ENCODE results near the gene CHODL.

DNA sequence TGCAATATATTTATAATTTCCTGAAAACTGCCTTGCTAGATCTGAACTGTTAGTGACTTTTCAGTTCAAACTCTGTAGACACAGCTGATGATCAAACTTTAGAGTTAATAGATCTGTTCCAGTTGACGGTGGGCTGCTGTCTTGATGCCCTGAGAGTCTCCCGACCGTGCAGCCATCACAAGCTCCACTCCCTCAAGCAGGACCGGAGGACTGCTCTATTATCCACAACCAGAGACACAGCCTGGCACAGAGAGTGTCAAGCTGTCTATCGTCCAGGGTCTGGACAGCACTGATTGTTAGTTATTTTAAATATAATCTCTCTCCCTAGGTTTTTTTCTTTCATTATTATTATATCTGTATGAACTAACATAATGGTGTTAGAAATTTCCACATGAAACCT is 8.0 kb downstream of the CHODL start:
- no peak for TF ChIP-seq POLR2A (IDR thresholded peaks at IDR 0.05)
- TF ChIP-seq, protein P1, sequence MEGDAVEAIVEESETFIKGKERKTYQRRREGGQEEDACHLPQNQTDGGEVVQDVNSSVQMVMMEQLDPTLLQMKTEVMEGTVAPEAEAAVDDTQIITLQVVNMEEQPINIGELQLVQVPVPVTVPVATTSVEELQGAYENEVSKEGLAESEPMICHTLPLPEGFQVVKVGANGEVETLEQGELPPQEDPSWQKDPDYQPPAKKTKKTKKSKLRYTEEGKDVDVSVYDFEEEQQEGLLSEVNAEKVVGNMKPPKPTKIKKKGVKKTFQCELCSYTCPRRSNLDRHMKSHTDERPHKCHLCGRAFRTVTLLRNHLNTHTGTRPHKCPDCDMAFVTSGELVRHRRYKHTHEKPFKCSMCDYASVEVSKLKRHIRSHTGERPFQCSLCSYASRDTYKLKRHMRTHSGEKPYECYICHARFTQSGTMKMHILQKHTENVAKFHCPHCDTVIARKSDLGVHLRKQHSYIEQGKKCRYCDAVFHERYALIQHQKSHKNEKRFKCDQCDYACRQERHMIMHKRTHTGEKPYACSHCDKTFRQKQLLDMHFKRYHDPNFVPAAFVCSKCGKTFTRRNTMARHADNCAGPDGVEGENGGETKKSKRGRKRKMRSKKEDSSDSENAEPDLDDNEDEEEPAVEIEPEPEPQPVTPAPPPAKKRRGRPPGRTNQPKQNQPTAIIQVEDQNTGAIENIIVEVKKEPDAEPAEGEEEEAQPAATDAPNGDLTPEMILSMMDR (IDR thresholded peaks at IDR 0.05), result no peak

Measured in transverse colon (tissue), 3 donors.